ENCODE measurements around the gene HMGB4. TPM values are rescaled to one million over a fixed set of nuclear protein-coding genes. Genes with fewer than 3 reads are reported as not detected.

HMGB4 gene
- total RNA-seq, 3 donors from 2014 or later (not counting 1 experiment from before 2014, with no cell fraction given), result not detected

DNA sequence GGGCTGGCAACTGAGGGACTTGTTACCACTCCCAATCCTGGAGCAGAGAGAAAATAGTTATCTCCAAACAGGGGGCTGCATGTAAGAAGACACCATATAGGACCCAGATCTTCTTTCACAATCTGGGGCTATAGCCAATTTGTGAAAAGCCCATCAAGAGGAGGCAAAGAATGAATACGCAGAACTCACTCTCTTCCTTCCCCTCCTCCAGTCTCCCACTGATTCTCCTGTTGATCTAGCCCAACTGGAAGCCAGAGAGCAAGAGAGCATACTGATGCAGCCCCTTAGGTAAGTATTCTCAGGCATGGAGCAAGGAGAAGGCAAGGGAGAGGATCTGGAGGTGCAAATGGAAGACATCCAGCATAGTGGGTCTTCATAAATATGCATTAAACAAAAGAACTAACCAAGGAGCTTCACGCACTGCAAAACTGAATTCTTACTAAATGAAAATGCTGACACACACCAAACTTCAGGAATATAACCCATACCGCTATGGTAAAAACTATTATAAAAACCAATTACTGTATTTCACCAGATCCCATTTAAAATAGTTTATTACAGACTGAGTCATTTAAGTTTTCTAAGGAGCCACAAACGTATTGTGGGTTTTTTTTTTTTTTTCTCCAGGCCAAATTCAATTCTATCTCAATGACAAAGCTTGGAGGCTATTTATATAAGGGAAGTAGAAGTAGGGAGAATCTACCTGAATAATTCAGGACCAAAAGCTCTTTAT lies 15.5 kb upstream of the HMGB4 start:
- no peak overlapping the region for H3K4me3 ChIP-seq (ENCODE audit: low read length)
- intact Hi-C loops (cut with micrococcal nuclease), result no loop called here
- Mint-ChIP-seq H3K4me1 (no peaks in the 10 kb centered on the region), H3K36me3 (no peaks in the 10 kb centered on the region), H3K4me3 (no peak overlapping the region), H3K9me3 (no peaks in the 10 kb centered on the region), H3K27me3 (ENCODE audit: low read depth in 2 of 2) (peaks cover 16 to 36% of the 10 kb centered on the region in 2 donors), H3K27ac (no peak overlapping the region)
- no peaks in the 10 kb centered on the region for H3K27me3 ChIP-seq (ENCODE audit: control insufficient read depth, insufficient read depth, low read length)
- no peaks in the 10 kb centered on the region for H3K4me1 ChIP-seq (ENCODE audit: control insufficient read depth, insufficient read depth, low read length)
- H3K9me3 ChIP-seq (ENCODE audit: control insufficient read depth, insufficient read depth, low read length), result no peaks in the 10 kb centered on the region
- 44% methylated on average over 2 of the region's 4 CpGs for WGBS (ENCODE audit: insufficient coverage)
- no peak for DNase-seq
- ATAC-seq, result no peak
- H3K36me3 ChIP-seq (ENCODE audit: control insufficient read depth, insufficient read depth, low read length), result no peaks in the 10 kb centered on the region
- no peak overlapping the region for H3K27ac ChIP-seq (ENCODE audit: low read length)
- TF ChIP-seq CTCF (IDR thresholded peaks at IDR 0.05), result no peak

DNA sequence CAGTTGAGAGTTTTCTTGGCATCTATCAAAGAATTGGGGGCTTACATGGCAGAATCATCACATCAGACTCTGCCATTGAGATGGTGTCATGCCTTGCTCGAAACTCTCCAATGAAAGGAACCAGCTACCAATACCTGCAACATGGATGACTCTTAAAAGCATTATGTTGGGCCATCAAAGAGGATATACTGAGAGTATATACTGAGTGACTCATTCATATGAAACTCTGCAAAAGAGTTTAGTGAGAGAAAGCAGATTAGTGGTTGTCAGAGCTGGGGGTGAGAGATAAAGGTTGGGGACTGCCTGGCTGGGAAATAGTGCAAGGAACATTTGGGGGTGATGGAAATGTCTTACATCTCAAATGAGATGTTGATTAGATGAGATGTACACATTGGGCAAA lies 14.7 kb upstream of the HMGB4 start:
- H3K4me1 Mint-ChIP-seq, result no peaks in the 10 kb centered on the region
- no peak overlapping the region for H3K27ac ChIP-seq (ENCODE audit: low read length)
- no peaks in the 10 kb centered on the region for H3K9me3 Mint-ChIP-seq
- intact Hi-C loops (cut with micrococcal nuclease), result no loop called here
- no peaks in the 10 kb centered on the region for H3K36me3 Mint-ChIP-seq
- no peaks in the 10 kb centered on the region for H3K4me1 ChIP-seq (ENCODE audit: control insufficient read depth, insufficient read depth, low read length)
- WGBS (ENCODE audit: insufficient coverage), result 63% methylated on average over 1 of the region's 1 CpG
- no peak overlapping the region for H3K4me3 ChIP-seq (ENCODE audit: low read length)
- no peaks in the 10 kb centered on the region for H3K9me3 ChIP-seq (ENCODE audit: control insufficient read depth, insufficient read depth, low read length)
- H3K36me3 ChIP-seq (ENCODE audit: control insufficient read depth, insufficient read depth, low read length), result no peaks in the 10 kb centered on the region
- DNase-seq (no peak), ATAC-seq (no peak)
- no peak for TF ChIP-seq CTCF (IDR thresholded peaks at IDR 0.05)
- peaks cover 14 to 30% of the 10 kb centered on the region in 2 donors for H3K27me3 Mint-ChIP-seq (ENCODE audit: low read depth in 2 of 2)
- H3K4me3 Mint-ChIP-seq, result no peak overlapping the region
- no peak overlapping the region for H3K27ac Mint-ChIP-seq
- no peaks in the 10 kb centered on the region for H3K27me3 ChIP-seq (ENCODE audit: control insufficient read depth, insufficient read depth, low read length)

DNA sequence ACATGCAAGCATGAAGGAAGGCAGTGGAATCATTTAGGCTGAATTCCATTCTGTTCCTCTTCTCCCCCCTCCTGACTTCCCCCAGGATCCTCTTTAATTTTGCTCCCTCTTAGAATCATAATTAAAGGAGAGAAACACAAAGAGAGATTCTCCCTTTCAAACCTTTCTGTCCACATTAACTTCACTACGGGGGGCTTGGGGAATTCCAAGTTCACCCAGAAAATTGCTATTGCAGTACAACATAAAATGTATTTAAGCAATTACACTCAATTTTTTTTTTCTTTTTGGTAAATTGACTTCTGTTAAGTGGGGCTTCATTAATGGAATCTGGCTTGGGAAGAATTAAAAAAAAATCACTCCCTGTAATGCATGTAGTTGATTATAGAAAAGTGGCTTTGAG lies 13.4 kb upstream of the HMGB4 start:
- H3K9me3 ChIP-seq (ENCODE audit: control insufficient read depth, insufficient read depth, low read length), result no peaks in the 10 kb centered on the region
- peaks cover 14 to 29% of the 10 kb centered on the region in 2 donors for H3K27me3 Mint-ChIP-seq (ENCODE audit: low read depth in 2 of 2)
- H3K4me3 ChIP-seq (ENCODE audit: low read length), result no peak overlapping the region
- H3K4me1 Mint-ChIP-seq, result no peaks in the 10 kb centered on the region
- ATAC-seq (no peak), DNase-seq (no peak)
- H3K36me3 Mint-ChIP-seq, result no peaks in the 10 kb centered on the region
- H3K27me3 ChIP-seq (ENCODE audit: control insufficient read depth, insufficient read depth, low read length), result no peaks in the 10 kb centered on the region
- H3K4me1 ChIP-seq (ENCODE audit: control insufficient read depth, insufficient read depth, low read length), result no peaks in the 10 kb centered on the region
- intact Hi-C loops (cut with micrococcal nuclease), result no loop called here
- WGBS (ENCODE audit: insufficient coverage), result no CpG with 5 or more reads among the region's 1 CpG
- TF ChIP-seq CTCF (IDR thresholded peaks at IDR 0.05), result no peak
- no peak overlapping the region for H3K27ac ChIP-seq (ENCODE audit: low read length)
- H3K4me3 Mint-ChIP-seq, result no peak overlapping the region
- H3K36me3 ChIP-seq (ENCODE audit: control insufficient read depth, insufficient read depth, low read length), result no peaks in the 10 kb centered on the region
- H3K9me3 Mint-ChIP-seq, result no peaks in the 10 kb centered on the region
- H3K27ac Mint-ChIP-seq, result no peak overlapping the region

DNA sequence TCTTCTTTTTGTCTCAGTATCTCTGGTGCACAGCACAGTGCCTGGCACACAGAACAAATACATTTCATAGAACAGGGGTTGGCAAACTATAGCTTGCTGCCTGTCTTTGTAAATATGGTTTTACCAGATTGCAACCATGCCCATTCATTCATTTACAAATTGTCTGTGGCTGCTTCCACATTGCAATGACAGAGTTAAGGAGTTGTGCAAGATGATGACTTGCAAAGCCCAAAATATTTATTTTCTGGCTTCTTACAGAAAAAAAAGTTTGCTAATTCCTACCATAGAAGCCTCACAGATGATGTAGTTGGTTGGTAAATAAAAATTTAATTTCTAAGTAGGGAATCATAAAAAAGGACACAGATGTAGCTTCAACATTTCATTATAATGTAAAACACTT lies 11.2 kb upstream of the HMGB4 start:
- H3K36me3 ChIP-seq (ENCODE audit: control insufficient read depth, insufficient read depth, low read length), result no peaks in the 10 kb centered on the region
- H3K4me1 ChIP-seq (ENCODE audit: control insufficient read depth, insufficient read depth, low read length), result no peaks in the 10 kb centered on the region
- Mint-ChIP-seq H3K4me3 (no peak overlapping the region), H3K27ac (no peak overlapping the region), H3K27me3 (ENCODE audit: low read depth in 2 of 2) (peaks cover 14 to 25% of the 10 kb centered on the region in 2 donors), H3K9me3 (no peaks in the 10 kb centered on the region), H3K4me1 (no peaks in the 10 kb centered on the region), H3K36me3 (no peaks in the 10 kb centered on the region)
- no peak for TF ChIP-seq CTCF (IDR thresholded peaks at IDR 0.05)
- no peak overlapping the region for H3K27ac ChIP-seq (ENCODE audit: low read length)
- no peaks in the 10 kb centered on the region for H3K27me3 ChIP-seq (ENCODE audit: control insufficient read depth, insufficient read depth, low read length)
- no peaks in the 10 kb centered on the region for H3K9me3 ChIP-seq (ENCODE audit: control insufficient read depth, insufficient read depth, low read length)
- no peak for DNase-seq
- no peak for ATAC-seq
- no peak overlapping the region for H3K4me3 ChIP-seq (ENCODE audit: low read length)
- intact Hi-C loops (cut with micrococcal nuclease), result no loop called here
